Uterus (tissue), 4 donors: ENCODE data around the gene MTHFD1. TPM values are rescaled to one million over a fixed set of nuclear protein-coding genes. Genes with fewer than 3 reads are reported as not detected.

ENCODE experiments used
- DNase-seq, 2 donors: peaks; one replicate each; pipeline ENCODE4 v3.0.0-alpha.2; 2019 to 2020
- H3K27ac ChIP-seq, 2 donors: fragments of 200-600 bp; sonication (generic); 1 replicate in 1 of 2; 2 replicates in 1 of 2; pipeline ENCODE4 v1.5.1; 2016 to 2018
- H3K27me3 ChIP-seq, 2 donors: fragments of 200-600 bp; sonication (generic); one replicate each; pipeline ENCODE4 v1.5.1; 2018 to 2019; ENCODE audit warnings: control low read depth in 1 of 2
- H3K36me3 ChIP-seq, 2 donors: fragments of 200-600 bp; sonication (generic); one replicate each; pipeline ENCODE4 v1.5.1; 2019; ENCODE audit warnings: control low read depth in 1 of 2
- H3K4me1 ChIP-seq, 2 donors: fragments of 200-600 bp; sonication (generic); one replicate each; pipeline ENCODE4 v1.5.1; 2018 to 2019; ENCODE audit warnings: control low read depth in 1 of 2
- H3K4me3 ChIP-seq, 2 donors: fragments of 200-600 bp; sonication (generic); 1 replicate in 1 of 2; 2 replicates in 1 of 2; pipeline ENCODE4 v1.5.1; 2018 to 2019; ENCODE audit warnings: mild to moderate bottlenecking in 1 of 2
- H3K9me3 ChIP-seq, 2 donors: fragments of 200-600 bp; sonication (generic); one replicate each; pipeline ENCODE4 v1.5.1; 2019; ENCODE audit warnings: control low read depth in 1 of 2
- POLR2A ChIP-seq, 2 donors: fragments of 450-650 bp; IDR thresholded peaks; one replicate each; pipeline ENCODE4 v1.6.1; 2016; ENCODE audit warnings: antibody characterized with exemption in 2 of 2, mild to moderate bottlenecking in 1 of 2, moderate library complexity in 1 of 2
- intact Hi-C: fragments of 100-400 bp; cut with DNase I; formaldehyde crosslinking; loops from one replicate; pipeline ENCODE4 v1.15.1; 2023; ENCODE audit warnings: low total_unique reads
- total RNA-seq, 4 donors: library from RNA; depleted of rRNA in 3 of 4; stranded (reverse); fragments of >200 nt in 3 of 4; gene quantifications; one replicate each; pipeline versions ENCODE4 v1.1.0 to v1.2.4, GENCODE V29; 2014 to 2023
- TF ChIP-seq, protein P1 (sequence below), 4 experiments: fragments of 200-600 bp in 2 of 4; fragments of 450-650 bp in 2 of 4; sonication (generic) in 2 of 4; IDR thresholded peaks; one replicate each; pipeline ENCODE4 v1.5.1; 2016 to 2019; ENCODE audit warnings: antibody characterized with exemption in 4 of 4, mild to moderate bottlenecking in 2 of 4, moderate library complexity in 1 of 4
- donor health status: DM: yes; HTN: yes; CAD: no.

Gene MTHFD1
- total RNA-seq, 4 donors from 2014 or later = 13.5 to 145 (median 50.0) TPM

- Histone ChIP-seq H3K27ac (no peak overlapping the region), H3K4me3 (no peak overlapping the region), H3K36me3 (no peaks in the 10 kb centered on the region), H3K9me3 (no peaks in the 10 kb centered on the region), H3K4me1 (peaks cover 0 to under 1% of the 10 kb centered on the region in 2 donors), H3K27me3 (no peaks in the 10 kb centered on the region)
- DNase-seq = no peak
- TF ChIP-seq POLR2A (IDR thresholded peaks at IDR 0.05) = no peak
- TF ChIP-seq, protein P1, sequence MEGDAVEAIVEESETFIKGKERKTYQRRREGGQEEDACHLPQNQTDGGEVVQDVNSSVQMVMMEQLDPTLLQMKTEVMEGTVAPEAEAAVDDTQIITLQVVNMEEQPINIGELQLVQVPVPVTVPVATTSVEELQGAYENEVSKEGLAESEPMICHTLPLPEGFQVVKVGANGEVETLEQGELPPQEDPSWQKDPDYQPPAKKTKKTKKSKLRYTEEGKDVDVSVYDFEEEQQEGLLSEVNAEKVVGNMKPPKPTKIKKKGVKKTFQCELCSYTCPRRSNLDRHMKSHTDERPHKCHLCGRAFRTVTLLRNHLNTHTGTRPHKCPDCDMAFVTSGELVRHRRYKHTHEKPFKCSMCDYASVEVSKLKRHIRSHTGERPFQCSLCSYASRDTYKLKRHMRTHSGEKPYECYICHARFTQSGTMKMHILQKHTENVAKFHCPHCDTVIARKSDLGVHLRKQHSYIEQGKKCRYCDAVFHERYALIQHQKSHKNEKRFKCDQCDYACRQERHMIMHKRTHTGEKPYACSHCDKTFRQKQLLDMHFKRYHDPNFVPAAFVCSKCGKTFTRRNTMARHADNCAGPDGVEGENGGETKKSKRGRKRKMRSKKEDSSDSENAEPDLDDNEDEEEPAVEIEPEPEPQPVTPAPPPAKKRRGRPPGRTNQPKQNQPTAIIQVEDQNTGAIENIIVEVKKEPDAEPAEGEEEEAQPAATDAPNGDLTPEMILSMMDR (IDR thresholded peaks at IDR 0.05) = no peak
- intact Hi-C loops = no loop called here
Observed at GRCh38 chr14:64394423-64394822, 6.3 kb downstream of the MTHFD1 start.

- H3K9me3 ChIP-seq = no peaks in the 10 kb centered on the region
- no peaks in the 10 kb centered on the region for H3K36me3 ChIP-seq
- TF ChIP-seq POLR2A (IDR thresholded peaks at IDR 0.05) = no peak
- TF ChIP-seq, protein P1 (IDR thresholded peaks at IDR 0.05) = no peak
Observed at GRCh38 chr14:64394977-64395633, 7.0 kb downstream of the MTHFD1 start.

GRCh38 chr14:64400829-64401459, 12.8 kb downstream of the MTHFD1 start:
- no peaks in the 10 kb centered on the region for H3K27me3 ChIP-seq
- TF ChIP-seq POLR2A (IDR thresholded peaks at IDR 0.05) = no peak
- TF ChIP-seq, protein P1 (IDR thresholded peaks at IDR 0.05) = no peak
- H3K27ac ChIP-seq = no peak overlapping the region
- H3K9me3 ChIP-seq = no peaks in the 10 kb centered on the region
- H3K36me3 ChIP-seq = no peaks in the 10 kb centered on the region
- intact Hi-C loops = no loop called here
- DNase-seq = no peak
- H3K4me1 ChIP-seq = no peaks in the 10 kb centered on the region
- H3K4me3 ChIP-seq = no peak overlapping the region

More at GRCh38 chr14:64394977-64395633, 7.0 kb downstream of the MTHFD1 start:
- intact Hi-C loops = no loop called here
- H3K27me3 ChIP-seq = no peaks in the 10 kb centered on the region
- no peaks in the 10 kb centered on the region for H3K4me1 ChIP-seq
- no peak overlapping the region for H3K4me3 ChIP-seq
- no peak overlapping the region for H3K27ac ChIP-seq
- DNase-seq = no peak

DNA sequence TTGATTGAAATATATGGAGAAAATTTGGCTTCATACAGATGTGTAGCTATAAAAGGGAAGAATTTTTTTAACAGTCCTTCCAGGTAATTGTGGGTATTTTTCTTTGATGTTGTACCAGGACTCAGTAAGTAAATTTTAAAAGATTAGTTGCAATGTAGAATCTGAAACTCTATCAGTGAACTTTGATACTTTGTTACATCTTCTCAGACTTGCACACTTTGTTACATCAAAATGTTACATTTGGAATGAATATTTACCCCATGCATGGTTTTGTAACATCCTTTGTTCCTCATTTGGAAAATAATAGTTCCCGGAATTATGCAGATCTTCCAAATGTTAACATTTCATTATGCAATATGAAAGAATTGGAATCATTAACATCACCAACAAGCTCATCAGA, 13.8 kb downstream of the MTHFD1 start:
- Histone ChIP-seq H3K27ac (no peak overlapping the region), H3K36me3 (no peaks in the 10 kb centered on the region), H3K4me3 (no peak overlapping the region), H3K27me3 (no peaks in the 10 kb centered on the region), H3K4me1 (no peaks in the 10 kb centered on the region), H3K9me3 (no peaks in the 10 kb centered on the region)
- no peak for DNase-seq
- intact Hi-C loops = no loop called here
- TF ChIP-seq POLR2A (IDR thresholded peaks at IDR 0.05) = no peak
- TF ChIP-seq, protein P1 (IDR thresholded peaks at IDR 0.05) = no peak

DNA sequence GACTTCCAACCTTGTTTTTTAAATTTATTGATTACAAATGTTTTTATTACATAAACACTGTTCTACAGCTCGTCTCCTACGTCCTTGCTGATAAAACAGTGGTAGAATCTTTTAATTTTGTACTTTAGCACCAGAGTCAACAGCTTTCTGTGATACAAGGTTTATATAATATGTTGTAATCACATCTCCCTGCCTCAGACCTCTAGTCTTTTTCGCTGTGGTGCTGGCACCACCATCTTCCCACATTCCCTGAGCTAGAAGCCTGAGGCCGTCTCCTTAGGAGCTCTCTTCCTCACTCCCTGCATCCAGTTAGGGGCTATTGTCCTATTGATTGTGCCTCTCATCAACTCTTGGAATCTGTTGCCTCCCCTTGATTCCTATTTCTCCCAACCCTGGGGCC, 17.1 kb downstream of the MTHFD1 start:
- DNase-seq = no peak
- TF ChIP-seq, protein P1 (IDR thresholded peaks at IDR 0.05) = no peak
- TF ChIP-seq POLR2A (IDR thresholded peaks at IDR 0.05) = no peak
- no peaks in the 10 kb centered on the region for H3K4me1 ChIP-seq
- H3K36me3 ChIP-seq = no peaks in the 10 kb centered on the region
- no peaks in the 10 kb centered on the region for H3K27me3 ChIP-seq
- no peak overlapping the region for H3K4me3 ChIP-seq
- intact Hi-C loops = no loop called here
- H3K9me3 ChIP-seq = no peaks in the 10 kb centered on the region
- H3K27ac ChIP-seq = no peak overlapping the region
